ENCODE measurements around the gene AFF3. TPM values are rescaled to one million over a fixed set of nuclear protein-coding genes. Genes with fewer than 3 reads are reported as not detected.

Gene AFF3
- total and polyA plus RNA-seq, 2 of the 13 experiments (the other 11 are each of a cell fraction or from before 2014, with no cell fraction given): not detected

DNA sequence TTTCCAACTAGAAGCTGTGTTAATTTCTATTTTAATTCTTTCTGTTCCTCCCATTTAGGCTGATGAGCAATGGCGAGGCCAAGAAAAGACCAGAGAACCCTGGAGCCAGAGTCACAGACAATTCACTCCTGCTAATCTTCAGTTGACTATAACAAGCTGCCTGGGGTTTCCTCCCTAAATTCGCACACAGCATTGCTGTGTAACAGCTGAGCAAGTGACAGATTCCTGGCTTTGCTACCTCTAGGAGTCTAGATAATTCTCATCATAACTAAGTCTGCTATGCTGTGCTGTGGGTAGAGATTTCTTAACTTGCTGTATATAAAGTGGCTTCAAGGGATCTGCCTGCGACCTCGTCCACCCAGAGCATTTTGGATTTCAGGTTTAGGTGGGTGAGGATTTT, 521.3 kb downstream of the AFF3 start (continued):
- TF ChIP-seq MYPOP (CRISPR knock-in tag; IDR thresholded peaks at IDR 0.05): no peak
- no peak for TF ChIP-seq ZNF7 (CRISPR knock-in tag; IDR thresholded peaks at IDR 0.05)
- TF ChIP-seq MTF2 (CRISPR knock-in tag; IDR thresholded peaks at IDR 0.05; ENCODE audit: borderline replicate concordance): no peak

GRCh38 chr2:99619151-99619550, 523.2 kb downstream of the AFF3 start:
- no peak for FAIRE-seq
- Histone ChIP-seq H2AFZ (ENCODE audit: low read length) (no peak overlapping the region), H3K79me2 (ENCODE audit: insufficient read depth, low read length) (no peaks in the 10 kb centered on the region), H3K4me3 (replicated peaks in 1 of 3; ENCODE audit: insufficient read depth in 1 of 3, low read depth in 2 of 3, low read length in 3 of 3) (no peak overlapping the region), H3K9me3 (ENCODE audit: low read length) (no peaks in the 10 kb centered on the region), H3K27ac (ENCODE audit: extremely low read length, insufficient read depth, low read length) (no peak overlapping the region), H3K4me1 (ENCODE audit: insufficient read depth, low read length) (no peaks in the 10 kb centered on the region), H3K27me3 (ENCODE audit: control insufficient read depth in 1 of 2, insufficient read depth in 2 of 2, low read length in 2 of 2) (peaks cover 0 to 13% of the 10 kb centered on the region in 2 experiments; a peak in 3 of 5 replicates), H3K4me2 (ENCODE audit: low read depth, low read length) (no peak overlapping the region), H3K9ac (ENCODE audit: insufficient read depth, low read depth, low read length) (no peak overlapping the region), H4K20me1 (ENCODE audit: insufficient read depth, low read length) (no peaks in the 10 kb centered on the region), H3K36me3 (replicated peaks in 1 of 2; ENCODE audit: control insufficient read depth in 1 of 2, insufficient read depth in 2 of 2, low read length in 2 of 2) (no peaks in the 10 kb centered on the region)
- no peak for ATAC-seq
- intact Hi-C loops (cut with micrococcal nuclease; ENCODE audit: unreplicated experiment) (no loop called here), in situ Hi-C loops (cut with HindIII; ENCODE audit: extremely low pct_ligation_motif_present, low pct_unique_long_range_greater_than_20kb) (no loop called here)
- WGBS (ENCODE audit: low lambda C conversion rate): 4% methylated on average over 1 of the region's 1 CpG
- CTCF ChIA-PET (ENCODE audit: low intra/inter-chr PET ratio, low total read pairs): no interaction called here
- TF ChIP-seq, protein P1, sequence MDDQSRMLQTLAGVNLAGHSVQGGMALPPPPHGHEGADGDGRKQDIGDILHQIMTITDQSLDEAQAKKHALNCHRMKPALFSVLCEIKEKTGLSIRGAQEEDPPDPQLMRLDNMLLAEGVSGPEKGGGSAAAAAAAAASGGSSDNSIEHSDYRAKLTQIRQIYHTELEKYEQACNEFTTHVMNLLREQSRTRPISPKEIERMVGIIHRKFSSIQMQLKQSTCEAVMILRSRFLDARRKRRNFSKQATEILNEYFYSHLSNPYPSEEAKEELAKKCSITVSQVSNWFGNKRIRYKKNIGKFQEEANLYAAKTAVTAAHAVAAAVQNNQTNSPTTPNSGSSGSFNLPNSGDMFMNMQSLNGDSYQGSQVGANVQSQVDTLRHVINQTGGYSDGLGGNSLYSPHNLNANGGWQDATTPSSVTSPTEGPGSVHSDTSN (CRISPR knock-in tag; IDR thresholded peaks at IDR 0.05; ENCODE audit: borderline replicate concordance): no peak
- no peak for TF ChIP-seq CSRNP1 (CRISPR knock-in tag; IDR thresholded peaks at IDR 0.05)
- TF ChIP-seq ZNF564 (CRISPR knock-in tag; IDR thresholded peaks at IDR 0.05): no peak
- TF ChIP-seq RFXANK (CRISPR knock-in tag; IDR thresholded peaks at IDR 0.05): no peak
- TF ChIP-seq, protein P2, sequence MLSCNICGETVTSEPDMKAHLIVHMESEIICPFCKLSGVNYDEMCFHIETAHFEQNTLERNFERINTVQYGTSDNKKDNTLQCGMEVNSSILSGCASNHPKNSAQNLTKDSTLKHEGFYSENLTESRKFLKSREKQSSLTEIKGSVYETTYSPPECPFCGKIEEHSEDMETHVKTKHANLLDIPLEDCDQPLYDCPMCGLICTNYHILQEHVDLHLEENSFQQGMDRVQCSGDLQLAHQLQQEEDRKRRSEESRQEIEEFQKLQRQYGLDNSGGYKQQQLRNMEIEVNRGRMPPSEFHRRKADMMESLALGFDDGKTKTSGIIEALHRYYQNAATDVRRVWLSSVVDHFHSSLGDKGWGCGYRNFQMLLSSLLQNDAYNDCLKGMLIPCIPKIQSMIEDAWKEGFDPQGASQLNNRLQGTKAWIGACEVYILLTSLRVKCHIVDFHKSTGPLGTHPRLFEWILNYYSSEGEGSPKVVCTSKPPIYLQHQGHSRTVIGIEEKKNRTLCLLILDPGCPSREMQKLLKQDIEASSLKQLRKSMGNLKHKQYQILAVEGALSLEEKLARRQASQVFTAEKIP (CRISPR knock-in tag; IDR thresholded peaks at IDR 0.05; ENCODE audit: borderline replicate concordance): no peak
- no peak for TF ChIP-seq EEA1 (CRISPR knock-in tag; IDR thresholded peaks at IDR 0.05; ENCODE audit: borderline replicate concordance)
- TF ChIP-seq CBX1 (IDR thresholded peaks at IDR 0.05; ENCODE audit: low read depth): no peak
- TF ChIP-seq ZEB1 (IDR thresholded peaks at IDR 0.05; ENCODE audit: insufficient replicate concordance, low read depth): no peak
- TF ChIP-seq MAX (IDR thresholded peaks at IDR 0.05): no peak
- TF ChIP-seq ARID4A (CRISPR knock-in tag; IDR thresholded peaks at IDR 0.05; ENCODE audit: borderline replicate concordance): no peak
- POLR2A ChIA-PET: no interaction called here
- no TSS peak for BruUV-seq (replicated peaks)
- DNase-seq (ENCODE audit: low spot score): no peak

All from HepG2 (cell line).